ENCODE results near the gene GSTM1.
"Not testable (repeated sequence)": the region's sequence is repeated elsewhere in the genome, so short reads cannot be mapped to it uniquely, and the experiment has no call there.

The GSTM1 gene

GRCh38 chr1:109704173-109704572 lies 16.6 kb downstream of the GSTM1 start:
- DNase-seq: no peak

- no peak for DNase-seq
Measured at GRCh38 chr1:109705411-109705810, 17.8 kb downstream of the GSTM1 start.

GRCh38 chr1:109708949-109709348 lies 21.3 kb downstream of the GSTM1 start:
- not testable (repeated sequence) for DNase-seq

- DNase-seq: not testable (repeated sequence)
Measured at GRCh38 chr1:109709822-109710221, 22.2 kb downstream of the GSTM1 start.

GRCh38 chr1:109711593-109712320 lies 24.1 kb downstream of the GSTM1 start, which contains the start of gene GSTM5:
Gene GSTM5 (plus strand): TSS chr1:109712251. CDS start chr1:109712313, 62 bp downstream.
- DNase-seq: not testable (repeated sequence)

GRCh38 chr1:109712321-109712864 lies 24.8 kb downstream of the GSTM1 start:
- DNase-seq: no peak

GRCh38 chr1:109713636-109714035 lies 26.0 kb downstream of the GSTM1 start:
- no peak for DNase-seq

- no peak for DNase-seq
Measured at GRCh38 chr1:109714661-109715372, 27.2 kb downstream of the GSTM1 start.

GRCh38 chr1:109716121-109716520 lies 28.5 kb downstream of the GSTM1 start:
- DNase-seq: no peak

- DNase-seq: no peak
Measured at GRCh38 chr1:109716570-109717090, 29.0 kb downstream of the GSTM1 start.

- no peak for DNase-seq
Measured at GRCh38 chr1:109717729-109718128, 30.1 kb downstream of the GSTM1 start.

- DNase-seq: no peak
Measured at GRCh38 chr1:109718495-109718894, 30.9 kb downstream of the GSTM1 start.

GRCh38 chr1:109719337-109719837 lies 31.8 kb downstream of the GSTM1 start:
- DNase-seq: no peak

- DNase-seq: no peak
Measured at GRCh38 chr1:109721042-109721441, 33.4 kb downstream of the GSTM1 start.

- DNase-seq: no peak
Measured at GRCh38 chr1:109721971-109722370, 34.4 kb downstream of the GSTM1 start.

- no peak for DNase-seq
Measured at GRCh38 chr1:109722908-109723691, 35.5 kb downstream of the GSTM1 start.

GRCh38 chr1:109724933-109725332 lies 37.3 kb downstream of the GSTM1 start:
- no peak for DNase-seq

- no peak for DNase-seq
Measured at GRCh38 chr1:109725510-109725909, 37.9 kb downstream of the GSTM1 start.

GRCh38 chr1:109726007-109726406 lies 38.4 kb downstream of the GSTM1 start:
- no peak for DNase-seq

- DNase-seq: no peak
Measured at GRCh38 chr1:109726728-109727373, 39.2 kb downstream of the GSTM1 start.

- no peak for DNase-seq
Measured at GRCh38 chr1:109728870-109729269, 41.3 kb downstream of the GSTM1 start.

- no peak for DNase-seq
Measured at GRCh38 chr1:109730666-109731065, 43.0 kb downstream of the GSTM1 start.

Measured in NCI-H1105 treated with DMSO at 0.1 percent for 48 hours (cell line).